NCI-H345 treated with DMSO at 0.1 percent for 48 hours (cell line): ENCODE data around the gene ACVR1B.

Experiments
- DNase-seq: peaks from one replicate; lab custom pipeline; 2025; ENCODE audit not compliant: unreplicated experiment; lab: John Stamatoyannopoulos, UW

The ACVR1B gene

GRCh38 chr12:51942501-51943000 is 8.9 kb upstream of the ACVR1B start:
- no peak for DNase-seq

GRCh38 chr12:51943346-51943745 is 8.2 kb upstream of the ACVR1B start:
- no peak for DNase-seq

GRCh38 chr12:51944608-51945233 is 6.8 kb upstream of the ACVR1B start:
- DNase-seq = no peak

GRCh38 chr12:51947246-51947996 is 4.1 kb upstream of the ACVR1B start:
- DNase-seq = no peak

GRCh38 chr12:51948066-51948465 is 3.4 kb upstream of the ACVR1B start:
- no peak for DNase-seq

- DNase-seq = no peak
Measured at GRCh38 chr12:51949342-51950030, 2.0 kb upstream of the ACVR1B start.

GRCh38 chr12:51950682-51951198 is 759 bp upstream of the ACVR1B start:
- no peak for DNase-seq

GRCh38 chr12:51951843-51952722 is 584 bp downstream of the ACVR1B start:
- DNase-seq = no peak

GRCh38 chr12:51953089-51953488 is 1.6 kb downstream of the ACVR1B start:
- DNase-seq = no peak

- no peak for DNase-seq
Measured at GRCh38 chr12:51953864-51954263, 2.4 kb downstream of the ACVR1B start.

GRCh38 chr12:51954561-51955361 is 3.3 kb downstream of the ACVR1B start:
- no peak for DNase-seq

- no peak for DNase-seq
Measured at GRCh38 chr12:51955702-51956101, 4.2 kb downstream of the ACVR1B start.

GRCh38 chr12:51958542-51958941 is 7.0 kb downstream of the ACVR1B start:
- no peak for DNase-seq

GRCh38 chr12:51959211-51959610 is 7.7 kb downstream of the ACVR1B start:
- DNase-seq = no peak

GRCh38 chr12:51959921-51960320 is 8.4 kb downstream of the ACVR1B start:
- no peak for DNase-seq

- DNase-seq = no peak
Measured at GRCh38 chr12:51960488-51960887, 9.0 kb downstream of the ACVR1B start.

- DNase-seq = no peak
Measured at GRCh38 chr12:51960890-51961289, 9.4 kb downstream of the ACVR1B start.

- DNase-seq = no peak
Measured at GRCh38 chr12:51961834-51962233, 10.3 kb downstream of the ACVR1B start.

- DNase-seq = no peak
Measured at GRCh38 chr12:51962737-51963136, 11.2 kb downstream of the ACVR1B start.

GRCh38 chr12:51963477-51963876 is 12.0 kb downstream of the ACVR1B start:
- DNase-seq = no peak
